T-helper 2 cell treated with Interferon-gamma antibody and Interleukin-4, amounts not matched to agents 100 ng/mL and 5 ng/mL, for 36 hours (primary cell): ENCODE data around the gene GPR25. TPM values are rescaled to one million over a fixed set of nuclear protein-coding genes. Genes with fewer than 3 reads are reported as not detected.

Source experiments
- intact Hi-C: fragments of 100-400 bp; cut with micrococcal nuclease; formaldehyde crosslinking; loops from one replicate; pipeline ENCODE4 v1.15.1; 2023
- total RNA-seq: library from RNA; stranded (reverse); gene quantifications from 2 replicates; pipeline ENCODE4 v1.2.3, GENCODE V29; 2022

The GPR25 gene
- total RNA-seq, 1 donor from 2014 or later: not detected

DNA sequence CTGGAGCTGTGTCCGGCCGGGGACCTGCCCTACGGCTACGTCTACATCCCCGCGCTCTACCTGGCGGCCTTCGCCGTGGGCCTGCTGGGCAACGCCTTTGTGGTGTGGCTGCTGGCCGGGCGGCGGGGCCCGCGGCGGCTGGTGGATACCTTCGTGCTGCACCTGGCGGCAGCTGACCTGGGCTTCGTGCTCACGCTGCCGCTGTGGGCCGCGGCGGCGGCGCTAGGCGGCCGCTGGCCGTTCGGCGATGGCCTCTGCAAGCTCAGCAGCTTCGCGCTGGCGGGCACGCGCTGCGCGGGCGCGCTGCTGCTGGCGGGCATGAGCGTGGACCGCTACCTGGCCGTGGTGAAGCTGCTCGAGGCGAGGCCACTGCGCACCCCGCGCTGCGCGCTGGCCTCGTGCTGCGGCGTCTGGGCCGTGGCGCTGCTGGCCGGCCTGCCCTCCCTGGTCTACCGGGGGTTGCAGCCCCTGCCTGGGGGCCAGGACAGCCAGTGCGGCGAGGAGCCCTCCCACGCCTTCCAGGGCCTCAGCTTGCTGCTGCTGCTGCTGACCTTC is 412 bp downstream of the GPR25 start:
- intact Hi-C loops: no loop called here

DNA sequence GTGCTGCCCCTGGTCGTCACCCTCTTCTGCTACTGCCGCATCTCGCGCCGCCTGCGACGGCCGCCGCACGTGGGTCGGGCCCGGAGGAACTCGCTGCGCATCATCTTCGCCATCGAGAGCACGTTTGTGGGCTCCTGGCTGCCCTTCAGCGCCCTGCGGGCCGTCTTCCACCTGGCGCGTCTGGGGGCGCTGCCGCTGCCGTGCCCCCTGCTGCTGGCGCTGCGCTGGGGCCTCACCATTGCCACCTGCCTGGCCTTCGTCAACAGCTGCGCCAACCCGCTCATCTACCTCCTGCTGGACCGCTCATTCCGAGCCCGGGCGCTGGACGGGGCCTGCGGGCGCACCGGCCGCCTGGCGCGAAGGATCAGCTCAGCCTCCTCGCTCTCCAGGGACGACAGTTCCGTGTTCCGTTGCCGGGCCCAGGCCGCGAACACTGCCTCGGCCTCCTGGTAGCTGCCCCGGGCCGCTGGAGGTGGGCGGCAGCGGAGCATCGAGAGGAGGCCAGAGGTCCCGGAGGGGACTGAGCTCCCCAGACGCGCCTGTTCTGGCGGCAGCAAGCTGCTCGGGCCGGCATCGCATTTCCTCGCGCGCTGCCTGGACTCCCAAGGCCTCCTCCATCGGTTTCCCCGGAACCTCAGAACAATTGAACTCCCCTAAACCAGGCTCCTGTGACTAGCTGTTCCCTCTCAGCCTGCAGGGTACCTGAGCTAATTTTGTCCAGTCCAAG is 1.1 kb downstream of the GPR25 start:
- intact Hi-C loops: no loop called here

DNA sequence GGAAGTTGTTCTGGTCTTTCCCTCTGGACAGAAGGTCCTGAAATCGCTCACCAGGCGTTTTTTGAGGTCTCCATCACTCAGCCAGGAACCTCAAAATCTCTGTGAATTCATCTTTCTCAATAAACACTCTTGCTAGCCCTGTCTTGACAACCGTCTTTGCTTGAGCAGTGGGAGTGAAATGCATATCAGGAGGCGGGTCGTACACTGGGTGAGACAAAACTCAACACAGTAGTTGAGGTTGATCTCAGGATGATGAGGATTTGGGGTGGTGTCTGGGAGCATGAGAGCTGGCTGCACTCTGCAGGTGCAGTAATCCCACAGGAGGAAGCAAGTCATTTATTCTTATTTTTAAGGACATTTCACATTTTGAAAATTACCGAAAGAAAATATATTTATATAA is 1.9 kb downstream of the GPR25 start:
- intact Hi-C loops: no loop called here

DNA sequence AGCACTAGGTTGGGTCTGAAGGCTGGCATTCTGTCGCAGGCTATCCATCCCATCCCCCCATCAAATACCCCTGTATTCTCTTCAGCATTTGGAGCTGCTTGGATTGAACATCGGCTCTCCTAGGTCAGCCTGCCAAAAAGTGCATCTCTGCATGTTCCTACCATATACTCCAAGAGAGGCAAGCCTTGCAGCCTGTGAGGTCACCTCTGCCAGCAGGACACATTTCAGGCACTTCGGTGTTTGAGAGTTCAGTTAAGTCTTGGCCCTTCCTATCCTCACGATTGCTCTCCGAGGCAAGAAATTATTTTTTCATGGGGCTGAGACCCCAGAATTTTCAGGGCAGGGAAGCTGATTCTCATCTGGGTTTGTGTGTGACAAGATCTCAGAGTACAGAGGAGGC is 2.6 kb downstream of the GPR25 start:
- intact Hi-C loops: no loop called here

DNA sequence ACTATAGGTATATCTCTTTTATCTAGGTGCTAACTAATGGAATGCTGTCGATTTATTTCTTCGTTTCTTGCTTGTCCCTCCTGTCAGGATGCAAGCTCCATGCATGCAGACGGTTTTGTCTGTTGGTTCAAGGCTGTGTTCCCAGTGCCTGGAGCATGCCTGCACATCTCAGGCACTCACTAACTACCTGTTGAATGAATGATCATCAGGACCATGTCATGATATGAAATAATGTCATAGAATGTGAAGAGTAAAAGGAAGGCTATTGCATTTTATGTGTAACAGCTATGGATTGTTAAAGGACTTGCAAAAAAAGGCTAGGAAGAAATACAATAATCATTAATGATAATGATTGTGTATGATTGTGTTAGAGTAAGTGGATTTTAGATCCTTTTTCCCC is 4.2 kb downstream of the GPR25 start:
- intact Hi-C loops: no loop called here

DNA sequence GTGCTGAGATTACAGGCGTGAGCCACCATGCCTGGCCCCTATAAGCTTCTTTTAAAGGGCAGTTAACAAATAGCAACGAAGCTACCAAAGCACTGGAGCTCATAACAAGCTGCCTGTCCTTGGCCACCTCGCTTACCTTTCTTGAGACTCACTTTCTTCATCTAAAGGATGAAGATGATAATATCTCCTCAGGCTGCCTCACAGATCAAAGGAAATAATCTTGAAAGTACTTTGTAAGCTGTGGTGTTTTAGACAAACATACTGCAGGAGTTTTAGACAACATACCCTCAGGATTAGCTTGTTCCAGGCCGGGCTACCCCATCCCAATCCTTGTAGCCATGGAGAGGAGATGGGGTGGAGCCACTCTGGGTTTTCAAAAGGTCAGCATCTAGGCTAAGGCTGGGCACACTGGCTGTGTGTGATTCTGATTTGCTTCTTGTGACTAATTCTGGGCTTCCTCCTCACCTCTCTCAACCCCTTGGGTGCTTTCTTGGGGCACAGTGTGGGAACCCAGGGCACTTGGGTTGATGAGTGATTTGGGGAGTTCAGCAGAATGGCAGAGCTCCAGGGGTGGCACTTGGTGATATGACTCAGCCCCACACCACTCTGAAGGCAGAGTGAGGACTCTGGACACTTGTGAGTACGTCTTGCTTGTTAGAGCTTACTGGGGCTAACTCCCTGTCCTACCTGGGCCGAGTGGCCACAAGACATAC is 5.2 kb downstream of the GPR25 start:
- intact Hi-C loops: no loop called here

DNA sequence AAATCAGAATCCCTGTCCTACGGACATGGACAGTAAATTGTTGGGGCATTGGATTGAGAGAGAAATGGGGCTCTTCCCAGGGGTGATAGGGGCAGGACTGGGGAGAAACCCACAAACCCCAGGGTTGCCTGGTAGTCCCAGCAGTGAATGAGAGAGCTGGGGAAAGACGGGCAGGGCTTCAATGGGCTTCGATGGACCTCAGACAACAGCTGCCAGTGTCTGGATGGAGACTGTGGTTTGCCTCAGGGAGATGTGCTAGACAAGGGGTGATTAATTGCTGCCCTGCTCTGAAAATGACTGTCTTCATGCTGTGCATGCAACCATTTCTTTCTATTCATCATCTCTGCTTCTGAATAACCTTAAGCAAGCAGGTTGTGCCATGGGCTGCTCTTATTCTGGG is 7.4 kb downstream of the GPR25 start:
- intact Hi-C loops: no loop called here

DNA sequence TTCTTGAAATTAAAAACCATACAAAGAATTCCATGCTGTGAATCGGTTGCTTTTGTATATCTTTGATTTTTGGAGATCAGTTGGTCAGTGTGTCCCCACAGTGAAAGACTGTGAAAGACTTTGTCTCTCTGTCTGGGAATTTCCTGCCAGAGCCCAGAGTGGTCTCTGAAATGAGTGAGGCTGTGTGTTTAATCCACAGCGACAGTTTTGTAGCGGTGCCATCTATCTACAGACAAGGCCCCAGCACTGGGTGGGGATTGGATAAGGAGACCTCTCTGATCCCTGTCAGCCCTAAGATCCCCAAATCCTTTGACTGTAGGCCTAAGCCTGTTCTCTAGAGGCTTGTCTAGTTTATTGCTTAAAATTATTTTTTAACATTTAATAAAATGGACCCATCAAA is 10.3 kb downstream of the GPR25 start:
- intact Hi-C loops: no loop called here

DNA sequence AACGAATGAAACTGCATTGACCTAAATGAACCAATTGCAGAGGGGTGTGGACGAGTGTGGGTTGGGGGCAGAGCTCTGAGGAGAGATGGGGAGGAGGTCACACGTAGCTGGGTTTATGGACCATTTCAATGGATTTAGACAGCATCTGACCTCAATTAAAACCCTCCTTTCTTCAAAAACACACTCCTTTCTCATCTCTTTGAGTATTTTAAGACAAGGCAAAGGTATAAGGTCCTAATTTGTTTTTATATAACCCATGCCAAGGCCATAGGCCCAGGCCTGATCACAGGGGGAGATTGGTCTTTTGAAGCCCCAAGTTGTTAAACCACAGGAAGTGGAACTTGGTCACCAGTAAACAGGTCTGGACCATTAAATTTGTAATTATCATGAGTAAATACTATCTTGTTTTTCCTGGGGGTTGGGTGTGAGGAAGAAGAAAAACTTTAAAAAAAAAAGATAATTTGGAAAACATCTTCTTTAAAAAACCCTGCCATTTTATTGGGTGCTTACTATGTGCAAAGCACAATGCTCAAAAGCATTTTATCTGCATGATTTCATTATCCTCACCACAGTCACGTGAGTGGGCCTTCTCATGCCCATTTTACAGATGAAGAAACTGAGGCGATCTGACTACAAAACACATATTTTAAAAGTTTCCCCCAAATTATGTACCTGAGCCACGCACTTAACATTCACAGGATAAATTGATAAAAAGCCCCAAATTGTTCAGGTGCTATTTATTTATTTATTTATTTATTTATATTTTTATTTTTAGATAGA is 13.0 kb downstream of the GPR25 start:
- intact Hi-C loops: no loop called here

DNA sequence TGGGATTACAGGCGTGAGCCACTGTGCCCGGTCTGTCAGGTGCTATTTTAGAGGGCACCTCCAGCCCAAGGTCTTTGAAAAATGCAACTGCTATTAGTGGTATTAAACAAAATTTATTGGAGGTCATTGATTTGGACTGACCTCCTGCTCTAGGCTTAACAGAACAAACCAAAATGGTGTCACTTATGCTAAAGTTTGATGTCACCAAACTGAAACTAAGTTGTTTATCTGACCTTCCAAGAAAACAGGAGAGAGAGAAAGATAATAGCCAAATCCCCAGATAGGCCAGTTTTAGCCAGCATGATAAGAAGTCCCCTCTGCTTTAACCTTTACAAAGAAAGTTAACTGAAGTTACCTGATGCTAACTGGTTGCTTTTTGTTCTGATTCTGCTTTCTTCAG is 13.8 kb downstream of the GPR25 start:
- intact Hi-C loops: no loop called here

DNA sequence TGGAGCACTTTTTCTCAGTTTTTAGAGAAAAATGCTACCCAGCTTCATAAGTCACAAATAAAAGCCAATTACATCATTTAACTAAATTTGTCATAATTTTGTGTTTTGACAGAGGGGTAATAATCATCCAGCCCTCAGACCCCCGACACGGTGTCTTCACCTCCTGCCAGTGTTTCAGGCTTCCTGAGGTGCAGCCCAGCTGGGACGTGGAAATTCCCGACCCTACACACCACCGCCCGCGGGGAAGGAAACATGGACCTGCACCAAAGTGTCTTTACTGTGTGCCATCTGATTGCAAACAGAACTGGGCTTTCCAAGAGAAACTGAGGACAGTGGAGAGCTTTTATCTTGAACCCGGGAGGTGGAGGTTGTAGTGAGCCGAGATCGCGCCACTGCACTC is 14.3 kb downstream of the GPR25 start:
- intact Hi-C loops: no loop called here

DNA sequence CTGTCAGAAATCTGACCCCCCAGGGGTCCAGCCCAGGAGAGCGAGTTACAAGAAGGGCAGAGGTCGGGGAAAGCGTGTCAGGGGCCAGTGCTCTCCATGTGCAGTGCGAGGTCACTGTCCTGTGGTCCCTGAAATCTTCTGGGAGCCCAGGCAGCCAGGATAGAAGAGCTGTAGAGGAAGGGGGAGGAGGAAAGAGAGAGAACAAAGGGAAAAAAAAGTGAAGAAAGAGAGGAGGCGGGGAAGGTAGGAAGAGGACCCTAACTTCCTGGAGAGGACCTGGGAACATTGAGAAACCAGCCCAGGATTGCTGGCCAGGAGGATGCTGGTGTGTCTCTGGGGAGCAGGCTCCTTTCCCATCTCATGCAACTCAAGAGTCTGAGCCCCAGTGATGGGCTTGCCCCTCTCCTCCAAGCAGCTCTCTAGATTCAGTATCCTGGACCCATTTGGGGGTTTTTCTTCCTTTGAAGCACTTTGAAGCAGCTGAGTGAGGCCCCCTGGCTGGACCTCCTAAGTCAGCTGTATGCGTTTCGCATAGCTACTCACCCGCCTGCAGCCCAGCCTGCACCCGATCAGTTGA is 15.1 kb downstream of the GPR25 start:
- intact Hi-C loops: no loop called here

DNA sequence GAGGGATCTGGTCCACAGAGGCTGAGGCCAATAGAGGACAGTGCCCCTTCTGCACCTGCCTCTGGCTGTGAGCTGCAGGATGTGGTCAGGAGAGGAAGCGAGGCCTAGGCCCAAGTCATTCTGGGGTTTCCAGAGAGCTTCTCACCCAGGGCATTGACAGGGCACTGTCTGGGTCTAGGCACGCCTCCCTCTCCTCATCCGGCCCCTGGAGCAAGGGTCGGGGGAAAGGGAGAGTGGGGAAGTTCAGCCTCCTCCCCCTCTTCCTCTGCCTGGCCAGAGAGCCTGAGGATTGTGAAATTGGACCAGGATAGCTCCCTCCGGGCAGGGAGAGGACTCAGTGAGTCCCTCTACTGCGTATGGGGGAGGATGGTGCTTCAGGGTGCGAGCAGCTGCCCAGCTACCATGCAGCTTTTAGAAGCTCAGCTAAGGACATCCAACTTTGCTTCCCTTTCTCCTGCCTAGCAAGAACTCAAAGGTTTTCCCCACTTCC is 15.6 kb downstream of the GPR25 start:
- intact Hi-C loops: no loop called here

DNA sequence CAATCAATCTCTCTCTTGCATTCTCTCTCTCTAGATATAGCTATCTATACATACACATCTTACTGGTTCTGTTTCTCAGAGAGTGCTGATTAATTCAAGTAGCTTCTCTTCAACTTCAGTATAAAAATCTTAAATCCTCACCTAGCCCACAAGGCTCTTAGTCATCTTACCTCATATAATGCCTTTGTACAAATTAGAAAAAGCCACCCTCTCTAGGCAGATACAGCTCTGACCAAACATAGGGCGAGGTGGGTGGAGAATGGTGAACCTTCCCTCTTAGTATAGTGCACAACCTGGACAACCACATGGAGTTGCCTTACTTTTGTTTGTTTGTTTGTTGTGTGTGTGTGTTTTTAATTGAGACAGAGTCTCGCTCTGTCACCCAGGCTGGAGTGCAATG is 16.8 kb downstream of the GPR25 start:
- intact Hi-C loops: no loop called here

DNA sequence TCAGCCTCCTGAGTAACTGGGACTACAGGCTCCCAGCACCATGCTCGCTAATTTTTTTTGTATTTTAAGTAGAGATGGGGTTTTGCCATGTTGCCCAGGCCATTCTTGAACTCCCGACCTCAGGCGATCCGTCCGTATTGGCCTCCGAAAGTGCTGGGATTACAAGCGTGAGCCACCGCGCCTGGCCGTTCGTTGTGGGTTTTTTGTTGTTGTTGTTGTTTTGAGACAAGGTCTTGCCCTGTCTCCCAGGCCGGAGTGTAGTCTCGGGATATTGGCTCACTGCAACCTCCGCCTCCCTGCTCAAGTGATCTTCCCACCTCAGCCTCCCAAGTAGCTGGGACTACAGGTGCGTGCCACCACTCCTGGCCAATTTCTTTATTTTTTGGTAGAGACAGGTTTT is 17.2 kb downstream of the GPR25 start:
- intact Hi-C loops: no loop called here

DNA sequence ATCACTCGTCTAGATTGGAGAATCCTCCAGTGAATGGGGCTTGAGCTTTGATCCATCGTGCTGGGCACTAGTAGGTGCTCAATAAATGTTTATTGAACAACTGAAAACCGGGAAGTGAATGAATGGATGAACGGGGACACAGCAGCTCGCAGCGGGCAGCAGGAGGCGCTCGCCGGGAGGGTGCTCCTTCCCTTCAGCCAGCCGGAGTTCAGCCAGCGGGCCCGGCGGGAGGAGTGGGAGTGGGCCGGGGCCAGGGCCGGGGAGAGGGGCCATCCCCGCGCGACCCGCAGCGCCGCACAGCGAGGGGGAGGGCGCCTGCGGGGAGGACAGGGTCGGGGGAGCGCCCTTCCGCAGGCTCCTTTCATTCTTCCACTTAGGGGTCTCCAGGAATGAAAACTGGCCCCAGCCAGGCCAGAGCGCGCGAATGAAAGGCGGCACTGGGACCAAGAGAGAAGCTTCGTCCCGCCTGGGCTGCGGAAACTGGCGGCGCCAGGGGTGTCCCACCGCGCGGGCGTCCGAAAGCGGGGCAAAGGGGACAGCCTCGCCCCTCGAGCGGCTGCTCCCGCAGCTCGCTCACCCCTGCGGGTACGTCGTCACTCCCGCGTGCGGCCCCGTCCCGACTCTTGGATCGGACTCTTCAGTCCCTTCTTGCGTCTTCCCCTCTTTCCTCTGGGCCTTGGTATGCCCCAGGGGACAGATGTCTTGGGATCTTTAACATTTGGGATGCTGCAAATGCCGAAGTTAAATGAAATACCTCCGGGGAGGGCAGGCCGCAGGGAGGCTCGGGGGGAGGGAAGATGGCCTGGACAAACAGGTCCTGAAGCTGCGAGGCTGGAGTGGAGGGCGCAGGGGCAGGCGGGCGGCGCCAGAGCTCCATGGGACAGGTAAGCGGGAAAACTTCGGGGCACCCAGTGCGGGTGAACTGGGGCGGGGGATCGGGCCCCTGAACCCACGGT is 18.3 kb downstream of the GPR25 start:
- intact Hi-C loops: no loop called here

DNA sequence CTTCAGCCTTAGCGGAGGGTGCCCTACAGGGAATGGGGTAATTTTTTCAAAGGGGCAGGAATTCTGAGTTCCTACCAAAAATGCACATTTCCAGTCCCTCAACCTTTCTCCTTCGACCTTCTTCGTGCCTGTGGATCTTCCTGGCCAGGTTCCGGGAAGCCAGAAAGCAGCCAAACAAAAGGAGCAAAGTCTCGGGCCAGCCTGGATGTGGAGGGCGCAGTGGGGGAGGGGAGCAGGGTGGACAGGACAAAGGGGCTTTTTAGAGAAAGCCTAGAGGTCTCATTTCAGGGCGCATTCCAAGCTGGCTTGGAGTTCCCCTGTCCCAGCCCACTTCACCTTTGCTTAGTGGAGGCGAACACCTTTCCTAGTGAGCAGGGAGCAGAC is 19.0 kb downstream of the GPR25 start:
- intact Hi-C loops: no loop called here

DNA sequence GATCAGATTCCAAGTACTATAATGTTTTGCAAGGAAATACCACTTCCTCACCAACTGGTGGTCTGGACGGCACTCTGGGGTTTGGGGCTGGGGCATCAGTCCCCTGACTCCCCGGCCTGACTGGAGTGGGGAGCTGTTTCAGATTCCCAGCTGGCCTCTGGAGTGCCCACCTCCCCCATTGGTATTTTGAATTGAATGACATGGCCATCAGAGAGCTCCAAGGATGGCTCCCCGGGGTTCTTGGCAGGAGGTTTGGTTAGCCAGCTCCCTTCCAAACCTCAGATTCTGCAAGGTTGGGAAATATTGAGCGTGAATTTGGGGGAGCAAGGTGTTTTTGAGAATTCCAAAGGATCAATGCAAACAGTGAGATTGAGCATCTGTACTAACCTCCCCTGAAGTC is 19.8 kb downstream of the GPR25 start:
- intact Hi-C loops: no loop called here

DNA sequence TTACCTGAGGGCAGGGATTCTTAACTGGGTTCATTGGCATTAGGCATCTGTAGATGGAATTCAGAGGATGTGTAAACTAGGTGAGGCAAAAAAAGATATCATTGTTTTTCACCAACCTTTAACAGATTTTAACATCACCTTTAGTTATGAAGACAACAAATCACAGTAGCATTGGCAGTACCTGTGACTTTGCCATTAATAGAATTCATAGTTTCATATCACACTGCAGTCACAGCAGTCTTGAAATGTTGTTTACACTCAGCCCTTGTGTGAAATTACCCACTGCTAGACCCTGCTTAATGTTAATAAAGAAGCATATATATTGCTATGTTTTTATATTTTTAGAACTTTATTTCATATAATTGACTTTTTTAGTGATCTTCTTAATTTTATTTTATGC is 20.2 kb downstream of the GPR25 start:
- intact Hi-C loops: no loop called here

DNA sequence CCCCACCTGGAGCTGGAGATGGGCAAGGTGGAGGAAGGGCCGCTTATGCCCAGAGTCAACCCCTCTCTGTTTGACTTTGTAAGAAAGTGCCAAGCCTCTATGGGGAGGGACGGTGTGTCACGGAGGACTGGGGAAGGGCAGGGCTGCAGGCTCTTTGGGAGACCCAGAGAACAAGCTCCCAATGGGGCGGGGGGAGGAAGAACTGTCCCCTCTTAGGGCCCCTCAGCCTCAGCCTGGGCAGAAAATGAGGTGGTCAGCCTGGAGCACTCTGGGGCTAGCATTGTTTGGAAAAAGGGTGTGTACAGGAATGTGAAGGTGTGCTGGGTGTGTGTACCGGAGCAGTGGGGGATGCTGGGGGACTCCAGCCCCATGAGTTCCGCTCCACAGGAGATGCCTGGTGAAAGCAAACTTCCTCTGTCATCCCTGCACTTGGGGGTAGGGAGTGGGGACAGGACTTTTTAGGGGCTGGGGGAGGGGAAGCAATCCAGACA is 20.7 kb downstream of the GPR25 start:
- intact Hi-C loops: no loop called here
